HG02884 (cell line): ENCODE data around the gene COMMD10.
"Not testable (repeated sequence)": the region's sequence is repeated elsewhere in the genome, so short reads cannot be mapped to it uniquely, and the experiment has no call there.

Source experiments
- ATAC-seq: cut with Tn5 transposase; IDR thresholded peaks from one replicate; pipeline ENCODE4 v1.9.1; 2021; ENCODE audit warnings: mild to moderate bottlenecking, moderate library complexity; ENCODE audit not compliant: unreplicated experiment

COMMD10 gene

DNA sequence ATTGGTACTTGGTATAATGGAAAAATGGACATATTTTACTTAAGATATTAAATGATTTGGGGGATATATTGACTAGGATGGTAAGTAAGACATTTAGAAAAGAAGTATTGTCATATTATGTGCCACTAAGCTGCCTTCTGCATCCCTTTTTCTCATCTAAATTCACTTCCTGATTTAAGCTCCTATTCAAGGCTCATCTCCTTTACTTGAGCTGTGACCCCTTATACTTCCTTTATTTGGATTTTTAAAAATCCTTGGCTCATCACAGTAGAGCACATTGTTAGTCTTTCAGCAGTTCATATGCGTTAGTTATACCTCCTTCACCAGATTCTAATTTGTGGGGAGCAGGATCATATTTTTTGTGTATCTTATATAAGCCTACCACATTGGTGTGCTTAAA is 6.6 kb downstream of the COMMD10 start:
- no peak for ATAC-seq

DNA sequence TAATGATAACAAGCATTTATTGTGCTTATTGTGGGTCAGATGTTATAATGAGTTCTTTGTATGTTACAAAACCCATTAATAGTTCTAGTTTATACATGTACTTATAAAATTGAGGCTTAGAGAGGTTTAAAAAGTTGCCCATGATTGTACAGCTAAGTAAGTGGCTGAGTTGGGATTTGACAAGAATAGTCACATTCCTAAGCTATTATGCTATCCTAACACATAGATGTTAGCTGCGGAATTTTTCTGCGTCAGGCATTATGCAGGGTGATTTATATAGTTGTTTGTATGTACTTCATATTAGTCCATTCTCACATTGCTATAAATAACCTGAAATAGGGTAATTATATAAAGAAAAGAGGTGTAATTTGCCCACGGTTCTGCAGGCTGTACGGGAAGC is 12.5 kb downstream of the COMMD10 start:
- no peak for ATAC-seq

DNA sequence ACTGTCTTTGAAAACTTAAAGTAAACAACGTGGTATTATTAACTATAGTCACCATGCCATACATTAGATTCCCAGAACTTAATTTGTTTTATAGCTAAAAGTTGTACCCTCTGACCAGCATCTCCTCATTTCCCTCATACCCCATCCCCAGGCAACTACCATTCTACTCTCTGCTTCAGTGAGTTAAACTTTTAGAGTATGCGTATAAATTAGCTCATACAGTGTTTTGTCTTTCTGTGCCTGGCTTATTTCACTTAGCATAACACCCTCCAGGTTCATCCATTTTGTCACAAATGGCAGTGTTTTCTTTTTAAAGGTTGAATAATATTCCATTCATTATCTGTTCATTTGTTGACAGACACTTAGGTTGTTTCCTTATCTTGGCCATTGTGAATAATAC is 14.2 kb downstream of the COMMD10 start:
- no peak for ATAC-seq

GRCh38 chr5:116104941-116105340 is 20.1 kb downstream of the COMMD10 start:
- ATAC-seq, result not testable (repeated sequence)

GRCh38 chr5:116115163-116115562 is 30.3 kb downstream of the COMMD10 start:
- ATAC-seq, result no peak

- ATAC-seq, result no peak
These were observed 45.6 kb downstream of the COMMD10 start for GRCh38 chr5:116130471-116130870.

DNA sequence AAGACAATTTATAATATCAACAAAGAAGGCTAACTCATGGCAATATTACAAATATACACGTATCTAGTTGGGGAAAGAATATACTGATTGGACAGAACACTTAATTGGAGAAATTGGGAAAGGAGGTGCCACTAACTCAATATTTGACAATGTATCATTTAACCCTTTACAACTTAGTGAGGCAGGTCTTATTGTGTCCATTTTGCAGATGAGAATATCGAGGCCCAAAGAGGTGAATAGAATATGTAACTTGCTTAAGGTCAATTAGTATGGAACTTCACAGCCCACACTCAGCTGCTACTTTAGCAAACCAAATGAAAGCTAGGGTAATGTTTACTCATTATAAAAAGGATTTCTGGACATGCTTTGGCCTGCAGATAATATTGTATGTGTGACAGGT is 46.2 kb downstream of the COMMD10 start:
- no peak for ATAC-seq

DNA sequence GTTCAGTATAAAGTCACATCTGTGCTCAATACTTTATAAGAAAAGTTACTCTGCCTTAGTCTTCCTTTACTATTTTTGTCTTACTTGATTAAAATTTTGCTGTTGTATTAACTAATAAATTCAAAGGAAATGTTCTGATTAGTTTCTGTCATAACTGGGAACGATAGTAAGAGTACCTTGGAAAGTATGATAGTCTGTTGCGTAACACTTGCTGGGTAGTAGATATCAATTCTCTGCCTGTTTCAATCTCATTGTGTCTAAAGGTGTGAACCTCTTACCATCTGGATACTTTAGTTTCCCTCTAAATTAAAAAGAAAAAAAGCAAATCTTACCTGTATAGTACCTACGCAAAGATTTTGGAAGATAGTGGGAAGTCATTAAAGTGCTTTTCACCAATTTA is 48.5 kb downstream of the COMMD10 start:
- ATAC-seq, result no peak

GRCh38 chr5:116135344-116135743 is 50.5 kb downstream of the COMMD10 start:
- peak; percentile 100 for ATAC-seq

GRCh38 chr5:116137544-116138378 is 52.9 kb downstream of the COMMD10 start:
- peak; percentile 34 for ATAC-seq

- no peak for ATAC-seq
These were observed 57.7 kb downstream of the COMMD10 start for GRCh38 chr5:116142495-116142894.

DNA sequence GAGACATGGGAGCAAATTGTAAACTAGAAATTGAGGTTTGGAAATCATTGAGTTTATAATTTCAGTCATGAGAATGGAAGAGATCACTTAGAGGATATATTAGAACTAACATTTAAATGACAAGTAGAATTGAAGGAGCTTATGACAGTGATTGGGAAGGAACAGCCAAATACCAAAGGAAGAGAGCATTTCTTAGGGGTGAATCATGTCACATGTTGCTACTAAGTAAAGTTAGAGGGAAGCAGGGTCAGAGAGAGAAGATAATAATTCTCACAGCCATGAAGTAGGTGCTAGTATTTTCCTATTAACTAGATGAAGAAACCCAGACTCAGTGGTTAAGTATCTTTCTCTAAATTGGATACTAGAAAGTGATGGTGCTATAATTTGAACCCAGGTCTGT is 59.3 kb downstream of the COMMD10 start:
- ATAC-seq, result no peak

DNA sequence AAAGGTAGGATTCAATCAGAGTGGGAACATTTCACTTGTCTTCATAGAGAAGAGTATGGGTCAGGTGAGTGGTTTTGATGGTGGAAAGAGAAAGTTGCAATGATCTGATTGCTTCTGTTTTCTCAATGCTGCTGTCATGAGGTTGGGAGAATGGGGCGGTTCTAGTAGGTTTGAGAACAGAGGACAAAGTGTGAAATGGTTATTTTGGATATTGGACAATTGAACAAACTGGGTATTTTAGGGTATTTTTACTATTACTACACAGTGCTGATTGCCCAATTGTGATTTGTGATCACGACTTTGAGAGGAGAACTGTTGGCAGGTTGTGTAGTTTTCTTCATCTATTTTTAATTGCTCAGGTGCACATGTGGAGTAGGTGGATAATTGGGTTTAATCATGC is 60.2 kb downstream of the COMMD10 start:
- ATAC-seq, result no peak

DNA sequence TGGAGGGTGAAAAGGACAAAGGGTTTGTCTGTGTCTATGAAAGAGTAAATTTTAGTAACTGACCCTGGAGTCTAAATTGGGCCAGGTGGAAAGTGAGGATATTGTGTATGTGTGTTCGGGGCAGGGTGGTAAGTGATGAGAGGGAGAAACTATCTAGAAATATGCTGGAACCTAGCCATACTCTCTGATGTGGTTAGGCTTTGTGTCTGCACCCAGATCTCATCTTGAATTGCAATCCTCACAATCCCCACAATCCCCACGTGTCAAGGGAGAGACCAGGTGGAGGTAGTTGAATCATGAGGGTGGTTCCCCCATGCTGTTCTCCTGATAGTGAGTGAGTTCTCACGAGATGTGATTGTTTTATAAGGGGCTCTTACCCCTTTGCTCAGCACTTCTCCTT is 60.6 kb downstream of the COMMD10 start:
- no peak for ATAC-seq

DNA sequence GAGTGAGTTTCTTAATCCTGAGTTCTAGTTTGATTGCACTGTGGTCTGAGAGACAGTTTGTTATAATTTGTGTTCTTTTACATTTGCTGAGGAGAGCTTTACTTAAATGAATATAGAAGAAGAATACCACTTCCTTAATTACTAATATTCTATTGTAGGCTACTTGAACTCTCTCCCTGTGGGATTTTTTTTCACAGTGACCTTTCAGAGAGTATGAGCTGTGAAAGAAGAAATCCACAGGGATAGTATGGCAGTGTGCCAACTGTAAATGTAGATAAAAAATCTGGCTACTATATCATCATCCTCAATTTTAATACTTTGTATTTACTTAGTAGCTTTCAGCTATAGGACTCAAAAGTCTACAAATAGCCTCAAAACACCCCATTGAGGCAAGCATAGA is 67.3 kb downstream of the COMMD10 start:
- ATAC-seq, result no peak

GRCh38 chr5:116153687-116154174 is 68.9 kb downstream of the COMMD10 start:
- ATAC-seq, result no peak

GRCh38 chr5:116154252-116154651 is 69.4 kb downstream of the COMMD10 start:
- ATAC-seq, result no peak

- no peak for ATAC-seq
These were observed 70.1 kb downstream of the COMMD10 start for GRCh38 chr5:116154931-116155330.

- no peak for ATAC-seq
These were observed 73.1 kb downstream of the COMMD10 start for GRCh38 chr5:116157902-116158301.

DNA sequence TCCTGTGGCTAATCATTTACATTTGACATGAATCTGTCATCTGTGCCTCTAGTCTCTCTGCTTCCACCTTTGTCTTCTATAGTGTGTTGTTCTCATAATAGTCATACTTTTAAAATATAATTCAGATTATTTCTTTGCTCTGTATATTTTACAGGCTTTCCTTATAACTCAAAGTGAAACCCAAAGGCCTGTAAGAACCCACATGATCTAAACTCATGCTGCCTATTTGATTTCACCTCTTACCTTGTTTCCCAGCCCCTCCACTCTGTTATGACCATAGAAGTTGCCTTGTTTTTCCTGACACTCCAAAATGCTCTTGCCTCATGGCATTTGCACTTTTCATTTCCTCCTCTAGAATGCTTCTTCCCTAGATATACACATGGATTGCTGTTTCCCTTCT is 74.2 kb downstream of the COMMD10 start:
- ATAC-seq, result no peak

GRCh38 chr5:116174111-116174510 is 89.3 kb downstream of the COMMD10 start:
- no peak for ATAC-seq

- ATAC-seq, result no peak
These were observed 91.3 kb downstream of the COMMD10 start for GRCh38 chr5:116176121-116176520.

GRCh38 chr5:116178925-116179324 is 94.1 kb downstream of the COMMD10 start:
- no peak for ATAC-seq
